ENCODE measurements around the gene CLEC4C.

DNA sequence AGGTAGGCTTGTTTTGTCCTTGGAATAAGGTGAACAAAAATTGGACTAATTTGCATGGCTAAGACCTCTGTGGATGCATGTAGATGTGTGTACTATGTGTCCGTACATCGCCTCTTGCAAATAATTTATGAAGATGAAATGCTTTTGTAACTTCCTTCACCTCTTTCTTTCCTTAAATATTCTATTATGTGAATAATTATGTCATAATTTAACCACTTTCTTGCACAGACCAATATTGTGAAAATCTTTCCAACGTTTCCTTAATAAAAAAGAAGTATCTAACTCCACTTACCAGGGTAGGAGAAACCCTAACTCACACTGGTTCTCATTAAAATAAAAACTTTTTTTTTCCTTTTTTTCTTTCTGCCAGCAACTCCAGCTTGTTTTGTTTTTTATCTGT is 46.0 kb upstream of the CLEC4C start:
- TF ChIP-seq, protein P1, sequence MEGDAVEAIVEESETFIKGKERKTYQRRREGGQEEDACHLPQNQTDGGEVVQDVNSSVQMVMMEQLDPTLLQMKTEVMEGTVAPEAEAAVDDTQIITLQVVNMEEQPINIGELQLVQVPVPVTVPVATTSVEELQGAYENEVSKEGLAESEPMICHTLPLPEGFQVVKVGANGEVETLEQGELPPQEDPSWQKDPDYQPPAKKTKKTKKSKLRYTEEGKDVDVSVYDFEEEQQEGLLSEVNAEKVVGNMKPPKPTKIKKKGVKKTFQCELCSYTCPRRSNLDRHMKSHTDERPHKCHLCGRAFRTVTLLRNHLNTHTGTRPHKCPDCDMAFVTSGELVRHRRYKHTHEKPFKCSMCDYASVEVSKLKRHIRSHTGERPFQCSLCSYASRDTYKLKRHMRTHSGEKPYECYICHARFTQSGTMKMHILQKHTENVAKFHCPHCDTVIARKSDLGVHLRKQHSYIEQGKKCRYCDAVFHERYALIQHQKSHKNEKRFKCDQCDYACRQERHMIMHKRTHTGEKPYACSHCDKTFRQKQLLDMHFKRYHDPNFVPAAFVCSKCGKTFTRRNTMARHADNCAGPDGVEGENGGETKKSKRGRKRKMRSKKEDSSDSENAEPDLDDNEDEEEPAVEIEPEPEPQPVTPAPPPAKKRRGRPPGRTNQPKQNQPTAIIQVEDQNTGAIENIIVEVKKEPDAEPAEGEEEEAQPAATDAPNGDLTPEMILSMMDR (IDR thresholded peaks at IDR 0.05), result no peak
- TF ChIP-seq POLR2A (IDR thresholded peaks at IDR 0.05), result no peak

All from right lobe of liver (tissue), 4 donors.